COLO668 (cell line): ENCODE data around the gene ATP2C1.

Experiments
- DNase-seq: peaks from one replicate; lab custom pipeline; 2025; ENCODE audit not compliant: unreplicated experiment; lab: John Stamatoyannopoulos, UW

ATP2C1 gene

DNA sequence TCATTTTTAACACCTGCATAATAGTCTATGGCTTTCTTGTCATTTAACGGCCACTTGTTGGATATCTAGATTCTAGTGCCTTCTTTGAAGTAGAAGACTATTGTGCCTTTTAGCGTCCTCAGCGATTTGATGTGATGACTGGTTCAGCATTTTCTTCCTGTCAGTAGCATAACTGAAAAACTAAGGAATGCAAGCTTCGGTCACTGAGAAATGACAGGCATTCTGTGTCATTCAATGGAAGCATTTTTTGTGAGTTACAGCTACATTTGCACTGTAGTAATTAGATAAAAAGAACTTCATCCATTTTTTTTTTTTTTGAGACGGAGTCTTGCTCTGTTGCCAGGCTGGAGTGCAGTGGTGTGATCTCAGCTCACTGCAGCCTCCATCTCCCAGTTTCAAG is 143.1 kb downstream of the ATP2C1 start:
- DNase-seq: no peak

DNA sequence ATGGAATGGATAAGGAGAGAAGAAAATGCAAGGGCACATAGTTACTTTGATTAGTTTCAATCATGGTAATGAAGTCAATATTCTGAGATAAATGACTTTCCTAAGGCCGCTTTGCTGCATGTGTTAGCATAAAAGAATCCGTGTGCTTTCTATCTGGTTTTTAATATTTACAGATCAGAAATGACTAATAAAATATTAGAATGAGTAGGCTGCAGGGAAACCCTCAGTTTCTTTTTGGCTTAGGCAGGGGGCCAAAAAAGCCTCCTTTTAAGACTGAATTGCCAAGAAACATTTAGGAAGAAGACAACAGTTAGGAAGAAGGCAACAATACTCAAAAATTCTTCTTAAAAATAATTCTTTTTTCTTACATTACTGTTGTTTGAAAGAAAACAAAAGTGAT is 144.4 kb downstream of the ATP2C1 start:
- no peak for DNase-seq

DNA sequence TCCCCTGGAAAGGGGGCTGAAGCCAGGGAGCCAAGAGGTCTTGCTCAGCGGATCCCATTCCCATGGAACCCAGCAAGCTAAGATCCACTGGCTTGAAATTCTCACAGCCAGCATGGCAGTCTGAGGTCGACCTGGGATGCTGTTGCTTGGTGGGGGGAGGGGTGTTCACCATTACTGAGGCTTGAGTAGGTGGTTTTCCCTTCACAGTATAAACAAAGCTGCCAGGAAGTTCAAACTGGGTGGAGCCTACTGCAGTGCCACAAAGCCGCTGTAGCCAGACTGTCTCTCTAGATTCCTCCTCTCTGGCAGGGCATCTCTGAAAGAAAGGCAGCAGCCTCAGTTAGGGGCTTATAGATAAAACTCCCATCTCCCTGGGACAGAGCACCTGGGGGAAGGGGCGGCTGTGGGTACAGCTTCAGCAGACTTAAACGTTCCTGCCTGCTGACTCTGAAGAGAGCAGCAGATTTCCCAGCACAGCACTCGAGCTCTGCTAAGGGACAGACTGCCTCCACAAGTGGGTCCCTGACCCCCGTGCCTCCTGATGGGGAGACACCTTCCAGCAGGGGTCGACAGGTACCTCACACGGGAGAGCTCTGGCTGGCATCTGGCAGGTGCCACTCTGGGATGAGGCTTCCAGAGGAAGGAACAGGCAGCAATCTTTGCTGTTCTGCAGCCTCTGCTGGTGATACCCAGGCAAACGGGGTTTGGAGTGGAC is 148.5 kb downstream of the ATP2C1 start:
- DNase-seq: peak; percentile 2

DNA sequence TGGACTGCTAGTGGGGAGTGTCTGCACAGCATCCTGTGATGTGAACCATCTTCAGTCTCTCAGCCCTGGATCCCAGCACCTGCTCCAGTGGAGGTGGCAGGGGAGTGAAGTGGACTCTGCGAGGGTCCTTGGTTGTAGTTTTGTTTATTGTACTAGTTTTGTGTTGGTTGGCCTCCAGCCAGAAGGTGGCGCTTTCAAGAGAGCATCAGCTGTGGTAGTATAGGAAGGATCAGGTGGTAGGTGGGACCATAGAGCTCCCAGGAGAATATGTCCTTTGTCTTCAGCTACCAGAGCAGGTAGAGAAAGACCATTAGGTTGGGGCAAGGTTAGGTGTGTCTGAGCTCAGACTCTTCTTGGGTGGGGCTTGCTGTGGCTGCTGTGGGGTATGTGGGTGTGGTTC is 153.7 kb downstream of the ATP2C1 start:
- DNase-seq: no peak

DNA sequence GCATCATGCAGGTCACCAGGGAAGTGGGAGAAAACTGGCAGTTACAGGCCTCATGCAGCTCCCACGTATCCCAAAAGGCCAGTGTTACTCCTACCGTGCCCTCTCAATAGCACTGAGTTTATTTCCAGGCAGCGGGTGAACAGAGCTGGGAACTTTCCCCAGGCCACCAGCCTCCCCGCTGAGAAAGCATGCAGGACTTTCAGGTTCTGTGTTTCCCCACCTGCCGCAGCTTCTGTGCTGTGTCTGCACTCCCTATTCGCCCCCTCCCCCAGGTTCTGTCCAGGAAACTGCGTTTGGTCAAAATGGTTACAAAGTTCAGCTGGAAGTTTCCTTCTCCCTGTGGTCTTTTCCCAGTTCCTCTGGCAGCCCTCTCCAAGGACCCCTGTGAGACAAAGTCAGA is 154.1 kb downstream of the ATP2C1 start:
- no peak for DNase-seq

DNA sequence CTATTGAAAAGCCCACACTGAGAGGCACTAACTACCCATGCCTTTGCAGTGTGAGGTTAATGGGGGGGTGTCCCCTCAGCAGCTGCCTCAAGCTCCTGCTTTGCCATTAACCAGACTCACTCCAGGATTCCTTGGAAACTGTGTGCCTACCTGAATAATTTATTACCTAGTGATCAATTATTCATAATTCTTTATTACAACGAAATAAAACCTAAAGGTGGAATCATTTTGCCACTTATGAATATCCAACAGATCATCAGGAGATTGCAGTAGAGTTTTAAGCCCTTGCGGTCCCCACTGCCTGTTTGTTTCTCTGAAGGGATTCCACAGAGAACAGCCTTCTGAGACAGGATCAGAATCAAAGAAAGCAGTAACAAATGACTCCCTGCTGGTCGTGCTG is 156.1 kb downstream of the ATP2C1 start:
- DNase-seq: no peak

DNA sequence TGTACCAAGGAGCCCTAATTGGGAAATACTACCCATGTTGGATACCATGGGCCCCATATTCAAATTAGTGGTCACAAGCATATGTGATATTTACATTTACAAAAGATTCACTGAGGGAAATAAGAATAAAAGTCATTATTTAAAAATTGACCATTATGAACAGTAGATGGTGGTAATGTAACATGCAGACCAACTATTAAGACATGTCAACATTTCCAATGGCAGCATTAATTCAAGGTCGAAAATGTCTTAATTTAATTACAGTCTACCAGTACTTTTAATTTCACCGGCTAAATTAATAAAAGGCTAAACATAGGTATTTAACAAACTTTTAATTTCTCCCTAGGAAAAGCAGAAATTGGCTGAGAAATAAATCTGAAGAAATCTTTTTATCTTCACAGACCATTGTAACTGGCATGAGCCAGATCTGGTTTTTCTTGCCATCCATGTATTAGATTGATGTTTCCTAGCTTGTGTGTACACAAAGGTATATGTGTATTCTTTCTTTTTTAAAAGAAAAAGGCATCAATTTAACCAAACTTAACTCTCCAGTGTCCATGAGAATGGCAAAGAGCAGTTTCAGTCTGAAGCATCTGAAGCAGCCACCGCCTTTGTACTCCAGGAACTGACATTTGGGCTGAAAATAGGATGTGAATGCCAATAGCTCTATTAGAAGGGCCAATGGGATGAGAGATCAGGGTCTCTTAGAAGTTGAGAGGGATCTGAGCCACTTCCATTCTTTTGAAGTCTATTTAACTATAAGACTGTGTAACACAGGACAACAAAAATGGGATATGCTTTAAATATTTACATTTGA is 159.4 kb downstream of the ATP2C1 start:
- DNase-seq: no peak
